Measurements from ENCODE around the gene EEF1AKMT3.

The EEF1AKMT3 gene

GRCh38 chr12:57782243-57782607 lies 9.8 kb downstream of the EEF1AKMT3 start:
- in situ Hi-C loops (cut with MboI; ENCODE audit: low sequenced_read_pairs) = no loop called here

GRCh38 chr12:57782608-57783465 lies 10.4 kb downstream of the EEF1AKMT3 start, which contains the start of gene TSFM:
Gene TSFM (plus strand): TSS chr12:57782787. CDS start chr12:57782802, 15 bp downstream.
- in situ Hi-C loops (cut with MboI; ENCODE audit: low sequenced_read_pairs) = no loop called here

GRCh38 chr12:57783466-57783801 lies 11.0 kb downstream of the EEF1AKMT3 start:
- in situ Hi-C loops (cut with MboI; ENCODE audit: low sequenced_read_pairs) = no loop called here

- in situ Hi-C loops (cut with MboI; ENCODE audit: low sequenced_read_pairs) = no loop called here
Observed at GRCh38 chr12:57783861-57784260, 11.4 kb downstream of the EEF1AKMT3 start.

GRCh38 chr12:57793920-57794319 lies 21.5 kb downstream of the EEF1AKMT3 start:
- in situ Hi-C loops (cut with MboI; ENCODE audit: low sequenced_read_pairs) = no loop called here

- in situ Hi-C loops (cut with MboI; ENCODE audit: low sequenced_read_pairs) = no loop called here
Observed at GRCh38 chr12:57795354-57795753, 22.9 kb downstream of the EEF1AKMT3 start.

GRCh38 chr12:57796996-57797395 lies 24.6 kb downstream of the EEF1AKMT3 start:
- in situ Hi-C loops (cut with MboI; ENCODE audit: low sequenced_read_pairs) = no loop called here

GRCh38 chr12:57797933-57798332 lies 25.5 kb downstream of the EEF1AKMT3 start:
- in situ Hi-C loops (cut with MboI; ENCODE audit: low sequenced_read_pairs) = no loop called here

- in situ Hi-C loops (cut with MboI; ENCODE audit: low sequenced_read_pairs) = no loop called here
Observed at GRCh38 chr12:57800965-57801364, 28.6 kb downstream of the EEF1AKMT3 start.

GRCh38 chr12:57802607-57803006 lies 30.2 kb downstream of the EEF1AKMT3 start:
- in situ Hi-C loops (cut with MboI; ENCODE audit: low sequenced_read_pairs) = no loop called here

GRCh38 chr12:57803319-57803893 lies 31.0 kb downstream of the EEF1AKMT3 start:
- in situ Hi-C loops (cut with MboI; ENCODE audit: low sequenced_read_pairs) = no loop called here

- in situ Hi-C loops (cut with MboI; ENCODE audit: low sequenced_read_pairs) = no loop called here
Observed at GRCh38 chr12:57806677-57807076, 34.3 kb downstream of the EEF1AKMT3 start.

GRCh38 chr12:57807285-57807684 lies 34.9 kb downstream of the EEF1AKMT3 start:
- in situ Hi-C loops (cut with MboI; ENCODE audit: low sequenced_read_pairs) = no loop called here

GRCh38 chr12:57808351-57808750 lies 35.9 kb downstream of the EEF1AKMT3 start:
- in situ Hi-C loops (cut with MboI; ENCODE audit: low sequenced_read_pairs) = no loop called here

- in situ Hi-C loops (cut with MboI; ENCODE audit: low sequenced_read_pairs) = no loop called here
Observed at GRCh38 chr12:57809425-57809824, 37.0 kb downstream of the EEF1AKMT3 start.

- in situ Hi-C loops (cut with MboI; ENCODE audit: low sequenced_read_pairs) = no loop called here
Observed at GRCh38 chr12:57810450-57810849, 38.0 kb downstream of the EEF1AKMT3 start.

GRCh38 chr12:57811028-57811755 lies 38.8 kb downstream of the EEF1AKMT3 start:
- in situ Hi-C loops (cut with MboI; ENCODE audit: low sequenced_read_pairs) = no loop called here

- in situ Hi-C loops (cut with MboI; ENCODE audit: low sequenced_read_pairs) = no loop called here
Observed at GRCh38 chr12:57813111-57813970, 40.9 kb downstream of the EEF1AKMT3 start.

GRCh38 chr12:57813971-57814772 lies 41.8 kb downstream of the EEF1AKMT3 start:
- in situ Hi-C loops (cut with MboI; ENCODE audit: low sequenced_read_pairs) = no loop called here

Measured in HL-60/S4 treated with retinoic acid at 250 ng/mL for 4 days and 3 days (cell line).